LNCaP clone FGC (cell line): Measurements from ENCODE around the gene MED13L.

Experiments used
- DNase-seq: peaks from one replicate; pipeline ENCODE4 v3.0.0-alpha.2; 2011; ENCODE audit warnings: low read depth
- H3K4me3 ChIP-seq: 2 replicates; pipeline ENCODE4 v1.5.1; 2011; ENCODE audit warnings: mild to moderate bottlenecking, low read depth, low read length, control low read depth
- CTCF ChIP-seq: IDR thresholded peaks from 2 replicates; pipeline ENCODE4 v1.5.1; 2012; ENCODE audit warnings: mild to moderate bottlenecking; ENCODE audit not compliant: control insufficient read depth, insufficient read depth; ENCODE audit errors: extremely low read depth

Gene MED13L

GRCh38 chr12:116266168-116266601, 11.3 kb downstream of the MED13L start:
- H3K4me3 ChIP-seq: no peak overlapping the region
- no peak for TF ChIP-seq CTCF
- DNase-seq: no peak

GRCh38 chr12:116265351-116266147, 11.9 kb downstream of the MED13L start:
- no peak for TF ChIP-seq CTCF
- no peak for DNase-seq
- H3K4me3 ChIP-seq: no peak overlapping the region

GRCh38 chr12:116264525-116265070, 12.9 kb downstream of the MED13L start:
- TF ChIP-seq CTCF: no peak
- no peak for DNase-seq
- no peak overlapping the region for H3K4me3 ChIP-seq

GRCh38 chr12:116263844-116264243, 13.6 kb downstream of the MED13L start:
- no peak overlapping the region for H3K4me3 ChIP-seq
- TF ChIP-seq CTCF: no peak
- DNase-seq: no peak

GRCh38 chr12:116263431-116263830, 14.1 kb downstream of the MED13L start:
- DNase-seq: no peak
- no peak for TF ChIP-seq CTCF
- no peak overlapping the region for H3K4me3 ChIP-seq

- TF ChIP-seq CTCF: no peak
- no peak for DNase-seq
- no peak overlapping the region for H3K4me3 ChIP-seq
Measured at GRCh38 chr12:116262741-116263140, 14.8 kb downstream of the MED13L start.

- no peak for TF ChIP-seq CTCF
- DNase-seq: no peak
Measured at GRCh38 chr12:116261525-116262100, 15.9 kb downstream of the MED13L start.

More at GRCh38 chr12:116261525-116262100, 15.9 kb downstream of the MED13L start:
- no peak overlapping the region for H3K4me3 ChIP-seq
